Muscle of leg (tissue), 11 donors: Measurements from ENCODE around the gene SLC12A3. TPM values are rescaled to one million over a fixed set of nuclear protein-coding genes. Genes with fewer than 3 reads are reported as not detected.

Source experiments
- DNase-seq: peaks from one replicate; pipeline ENCODE4 v3.0.0; 2013
- H3K27ac ChIP-seq: one replicate; pipeline ENCODE4 v1.5.1; 2013; ENCODE audit warnings: mild to moderate bottlenecking, low read length, control low read depth
- H3K27me3 ChIP-seq: one replicate; pipeline ENCODE4 v1.6.1; 2013; ENCODE audit warnings: low read length; ENCODE audit not compliant: control insufficient read depth, insufficient read depth
- H3K36me3 ChIP-seq: one replicate; pipeline ENCODE4 v1.6.1; 2013; ENCODE audit warnings: low read length; ENCODE audit not compliant: control insufficient read depth, insufficient read depth
- H3K4me1 ChIP-seq: one replicate; pipeline ENCODE4 v1.6.1; 2013; ENCODE audit warnings: low read length; ENCODE audit not compliant: control insufficient read depth, insufficient read depth
- H3K4me3 ChIP-seq: one replicate; pipeline ENCODE4 v1.5.1; 2013; ENCODE audit warnings: low read length, control low read depth
- H3K9me3 ChIP-seq: replicated peaks from 2 replicates; pipeline ENCODE4 v1.6.1; 2013; ENCODE audit warnings: low read depth, low read length; ENCODE audit not compliant: control insufficient read depth
- WGBS: methylation state at CpG from one replicate; pipeline ENCODE4 v1.1.5; 2013; ENCODE audit warnings: missing lambda C conversion rate; ENCODE audit not compliant: insufficient coverage; 5-methylcytosine and 5-hydroxymethylcytosine counted together
- polyA plus RNA-seq, 8 donors: library from polyadenylated mRNA; unstranded; fragments of 120-200 nt; gene quantifications; one replicate each; pipeline versions ENCODE4 v1.2.1 to v1.2.3, GENCODE V29; 2013; ENCODE audit warnings: inconsistent platforms in 1 of 8, low replicate concordance in 1 of 8; ENCODE audit not compliant: insufficient read length in 8 of 8, insufficient read depth in 1 of 8
- total RNA-seq: library from RNA; stranded (reverse); fragments of 120-200 nt; gene quantifications from one replicate; pipeline ENCODE4 v1.2.4, GENCODE V29; 2013

Gene SLC12A3
- total and polyA plus RNA-seq, 9 donors = 0.03 to 0.07 (median 0.04) TPM; not detected in 2

- Histone ChIP-seq H3K4me3 (no peak overlapping the region), H3K36me3 (no peaks in the 10 kb centered on the region), H3K27me3 (no peaks in the 10 kb centered on the region), H3K27ac (no peak overlapping the region), H3K9me3 (no peaks in the 10 kb centered on the region), H3K4me1 (no peaks in the 10 kb centered on the region)
- WGBS = 85% methylated on average over 5 of the region's 7 CpGs
- DNase-seq = no peak
Measured at GRCh38 chr16:56888806-56889205, 23.8 kb downstream of the SLC12A3 start.

GRCh38 chr16:56889206-56889605 lies 24.2 kb downstream of the SLC12A3 start:
- no peak overlapping the region for H3K4me3 ChIP-seq
- H3K9me3 ChIP-seq = no peaks in the 10 kb centered on the region
- no peak overlapping the region for H3K27ac ChIP-seq
- no CpG with 5 or more reads among the region's 5 CpGs for WGBS
- H3K36me3 ChIP-seq = no peaks in the 10 kb centered on the region
- no peak for DNase-seq
- no peaks in the 10 kb centered on the region for H3K27me3 ChIP-seq
- H3K4me1 ChIP-seq = no peaks in the 10 kb centered on the region

- no peak overlapping the region for H3K4me3 ChIP-seq
- H3K9me3 ChIP-seq = no peaks in the 10 kb centered on the region
- H3K27ac ChIP-seq = no peak overlapping the region
- no peaks in the 10 kb centered on the region for H3K36me3 ChIP-seq
- no peaks in the 10 kb centered on the region for H3K27me3 ChIP-seq
- 61% methylated on average over 11 of the region's 11 CpGs for WGBS
- DNase-seq = no peak
- H3K4me1 ChIP-seq = no peaks in the 10 kb centered on the region
Measured at GRCh38 chr16:56891685-56892084, 26.7 kb downstream of the SLC12A3 start.

DNA sequence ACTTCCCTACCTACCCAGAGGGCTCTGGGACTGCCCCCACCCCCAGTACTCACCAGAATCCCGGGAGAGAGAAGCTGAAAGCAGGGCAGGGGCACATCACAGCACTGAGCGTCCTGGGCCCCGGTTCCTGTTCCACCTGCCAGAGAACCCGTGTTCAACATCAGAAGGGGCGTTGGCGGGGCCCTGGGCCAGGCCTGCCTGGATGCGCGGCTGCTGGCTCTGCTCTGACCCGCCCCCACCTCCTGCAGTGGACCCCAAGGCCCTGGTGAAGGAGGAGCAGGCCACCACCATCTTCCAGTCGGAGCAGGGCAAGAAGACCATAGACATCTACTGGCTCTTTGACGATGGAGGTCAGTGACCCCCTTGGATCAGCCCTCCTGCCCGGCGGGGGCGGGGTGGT lies 27.7 kb downstream of the SLC12A3 start:
- H3K27me3 ChIP-seq = no peaks in the 10 kb centered on the region
- WGBS = 79% methylated on average over 10 of the region's 14 CpGs
- H3K9me3 ChIP-seq = no peaks in the 10 kb centered on the region
- H3K27ac ChIP-seq = no peak overlapping the region
- no peaks in the 10 kb centered on the region for H3K36me3 ChIP-seq
- no peaks in the 10 kb centered on the region for H3K4me1 ChIP-seq
- DNase-seq = no peak
- no peak overlapping the region for H3K4me3 ChIP-seq

- no peaks in the 10 kb centered on the region for H3K27me3 ChIP-seq
- DNase-seq = no peak
- no peak overlapping the region for H3K27ac ChIP-seq
- no peaks in the 10 kb centered on the region for H3K36me3 ChIP-seq
- no peaks in the 10 kb centered on the region for H3K4me1 ChIP-seq
- no peaks in the 10 kb centered on the region for H3K9me3 ChIP-seq
- H3K4me3 ChIP-seq = no peak overlapping the region
- WGBS = no CpG with 5 or more reads among the region's 12 CpGs
Measured at GRCh38 chr16:56894331-56894917, 29.4 kb downstream of the SLC12A3 start.

DNA sequence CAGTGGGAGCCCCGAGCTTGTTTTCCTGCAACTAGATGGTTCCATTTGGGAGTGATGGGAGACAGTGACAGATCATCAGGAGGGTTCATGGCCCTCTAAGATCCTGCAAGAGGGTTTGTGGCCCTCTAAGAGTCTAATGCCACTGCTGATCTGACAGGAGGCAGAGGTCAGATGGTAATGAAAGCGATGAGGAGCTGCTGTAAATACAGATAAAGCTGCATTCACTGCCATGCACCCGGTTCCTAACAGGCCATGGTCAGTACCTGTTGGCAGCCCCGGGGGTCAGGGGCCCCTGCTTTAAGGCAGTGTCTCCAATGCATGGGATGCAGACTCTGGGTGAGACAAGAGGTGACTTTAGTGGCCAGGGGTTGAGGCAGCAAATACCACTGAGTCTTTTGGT lies 30.8 kb downstream of the SLC12A3 start:
- Histone ChIP-seq H3K4me3 (no peak overlapping the region), H3K36me3 (no peaks in the 10 kb centered on the region), H3K27me3 (peaks cover 2% of the 10 kb centered on the region), H3K9me3 (no peaks in the 10 kb centered on the region), H3K4me1 (no peaks in the 10 kb centered on the region), H3K27ac (no peak overlapping the region)
- no peak for DNase-seq
- WGBS = 95% methylated on average over 3 of the region's 4 CpGs

GRCh38 chr16:56896244-56896643 lies 31.2 kb downstream of the SLC12A3 start:
- Histone ChIP-seq H3K4me1 (no peaks in the 10 kb centered on the region), H3K27me3 (peaks cover 2% of the 10 kb centered on the region), H3K9me3 (no peaks in the 10 kb centered on the region), H3K27ac (no peak overlapping the region), H3K36me3 (no peaks in the 10 kb centered on the region), H3K4me3 (no peak overlapping the region)
- no peak for DNase-seq
- WGBS = 50% methylated on average over 2 of the region's 3 CpGs

- Histone ChIP-seq H3K4me3 (no peak overlapping the region), H3K36me3 (no peaks in the 10 kb centered on the region), H3K9me3 (no peaks in the 10 kb centered on the region), H3K27ac (no peak overlapping the region), H3K4me1 (no peaks in the 10 kb centered on the region), H3K27me3 (peaks cover 2% of the 10 kb centered on the region)
- no peak for DNase-seq
- WGBS = 81% methylated on average over 3 of the region's 8 CpGs
Measured at GRCh38 chr16:56897026-56897799, 32.2 kb downstream of the SLC12A3 start.

GRCh38 chr16:56898847-56899246 lies 33.8 kb downstream of the SLC12A3 start:
- H3K9me3 ChIP-seq = no peaks in the 10 kb centered on the region
- DNase-seq = no peak
- H3K27me3 ChIP-seq = peaks cover 2% of the 10 kb centered on the region
- no peak overlapping the region for H3K27ac ChIP-seq
- no peak overlapping the region for H3K4me3 ChIP-seq
- H3K4me1 ChIP-seq = no peaks in the 10 kb centered on the region
- no peaks in the 10 kb centered on the region for H3K36me3 ChIP-seq
- WGBS = 97% methylated on average over 4 of the region's 8 CpGs

- WGBS = no CpG with 5 or more reads among the region's 2 CpGs
- H3K4me3 ChIP-seq = no peak overlapping the region
Measured at GRCh38 chr16:56903866-56904265, 38.9 kb downstream of the SLC12A3 start.

More at GRCh38 chr16:56903866-56904265, 38.9 kb downstream of the SLC12A3 start:
- no peak for DNase-seq
- Histone ChIP-seq H3K9me3 (no peaks in the 10 kb centered on the region), H3K36me3 (no peaks in the 10 kb centered on the region), H3K4me1 (peaks cover 6% of the 10 kb centered on the region), H3K27me3 (peaks cover 2% of the 10 kb centered on the region), H3K27ac (no peak overlapping the region)
